ENCODE data around the gene KCNN2.

Gene KCNN2

DNA sequence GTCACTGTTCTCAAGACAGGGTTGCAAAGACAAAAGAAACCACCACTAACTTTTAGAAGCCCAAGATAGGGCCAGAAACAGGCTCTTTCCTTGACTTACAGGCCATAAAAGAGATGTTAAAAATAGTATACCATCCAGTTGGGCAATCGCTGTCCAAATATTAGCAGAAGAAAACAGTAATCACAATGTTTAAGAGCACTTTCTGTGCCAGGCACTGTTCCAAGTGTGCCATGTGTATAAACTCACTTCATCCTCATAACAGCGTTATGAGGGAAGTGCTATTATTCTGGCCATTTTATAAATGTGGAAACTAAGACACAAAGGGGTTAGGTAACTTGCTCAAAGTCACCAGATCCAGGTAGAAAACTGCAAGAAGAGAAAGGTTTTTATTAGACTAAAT lies 111.7 kb downstream of the KCNN2 start:
- no peaks in the 10 kb centered on the region for H3K4me1 ChIP-seq (ENCODE audit: control insufficient read depth in 1 of 2, insufficient read depth in 2 of 2, low read length in 2 of 2)
- H2BK120ac ChIP-seq (ENCODE audit: insufficient read depth, low read length, poor library complexity): no peak overlapping the region
- no peaks in the 10 kb centered on the region for H3K79me2 ChIP-seq (ENCODE audit: control insufficient read depth, insufficient read depth, low read length, poor library complexity)
- H3K36me3 ChIP-seq (ENCODE audit: control insufficient read depth in 1 of 2, insufficient read depth in 2 of 2, low read length in 2 of 2): no peaks in the 10 kb centered on the region
- no peak overlapping the region for H2BK5ac ChIP-seq (ENCODE audit: low read depth, low read length, poor library complexity)
- H3K4me2 ChIP-seq (ENCODE audit: low read length): no peak overlapping the region
- no peak overlapping the region for H4K12ac ChIP-seq (ENCODE audit: low read depth, low read length)
- no peak overlapping the region for H4K8ac ChIP-seq (ENCODE audit: low read depth, low read length)
- H3K9ac ChIP-seq (ENCODE audit: low read length): no peak overlapping the region
- no peak overlapping the region for H2BK12ac ChIP-seq (ENCODE audit: low read length)
- no peak overlapping the region for H3K23ac ChIP-seq (ENCODE audit: low read length)
- no peak overlapping the region for H3K27ac ChIP-seq (ENCODE audit: low read depth, low read length)
- H3K18ac ChIP-seq (ENCODE audit: low read length): no peak overlapping the region
- no peak overlapping the region for H3K4ac ChIP-seq (ENCODE audit: low read depth, low read length)
- DNase-seq: no peak
- H3K9me3 ChIP-seq (ENCODE audit: insufficient read depth, low read depth, low read length): no peaks in the 10 kb centered on the region
- H2AK5ac ChIP-seq (ENCODE audit: low read length): no peak overlapping the region
- no CpG with 5 or more reads among the region's 2 CpGs for WGBS (ENCODE audit: extremely low coverage, insufficient coverage, insufficient read length)
- H3K4me3 ChIP-seq (ENCODE audit: low read depth, low read length): no peak overlapping the region
- no peaks in the 10 kb centered on the region for H3K27me3 ChIP-seq (ENCODE audit: insufficient read depth, low read length)
- H2AFZ ChIP-seq (ENCODE audit: insufficient read depth, low read length, poor library complexity): no peak overlapping the region
- no peak overlapping the region for H4K91ac ChIP-seq (ENCODE audit: low read depth, low read length)
- H3K79me1 ChIP-seq (ENCODE audit: low read length): no peaks in the 10 kb centered on the region
- no peak overlapping the region for H3K14ac ChIP-seq (ENCODE audit: low read length)

DNA sequence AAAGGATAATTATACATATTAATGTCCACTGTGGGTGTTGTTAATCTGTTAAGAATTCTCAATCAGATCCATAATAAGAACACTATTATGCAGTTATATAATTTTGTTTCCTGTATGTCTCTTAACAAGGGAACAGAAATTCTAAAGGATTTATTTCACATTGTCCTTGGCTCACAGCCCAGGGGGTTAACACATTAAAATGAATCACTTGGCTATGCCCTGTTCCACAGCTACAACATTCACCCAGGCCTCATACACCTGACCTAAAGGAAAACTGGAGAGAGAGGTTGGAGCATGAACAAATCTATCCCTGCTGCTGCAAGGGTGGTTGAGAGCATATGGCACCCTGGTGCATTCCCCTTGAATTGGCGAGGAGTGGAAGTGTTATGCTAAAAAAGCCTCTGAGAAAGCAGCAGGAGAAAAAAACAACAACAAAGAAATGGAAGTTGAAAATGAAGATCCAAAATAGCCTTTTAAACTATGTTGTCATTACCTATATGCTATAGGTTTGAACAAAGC lies 116.0 kb downstream of the KCNN2 start:
- Histone ChIP-seq H3K23ac (ENCODE audit: low read length) (no peak overlapping the region), H4K8ac (ENCODE audit: low read depth, low read length) (no peak overlapping the region), H3K36me3 (ENCODE audit: control insufficient read depth in 1 of 2, insufficient read depth in 2 of 2, low read length in 2 of 2) (no peaks in the 10 kb centered on the region), H2BK5ac (ENCODE audit: low read depth, low read length, poor library complexity) (no peak overlapping the region), H3K79me2 (ENCODE audit: control insufficient read depth, insufficient read depth, low read length, poor library complexity) (no peaks in the 10 kb centered on the region), H3K4me3 (ENCODE audit: low read depth, low read length) (no peak overlapping the region), H3K27ac (ENCODE audit: low read depth, low read length) (no peak overlapping the region), H3K4me2 (ENCODE audit: low read length) (no peak overlapping the region), H3K79me1 (ENCODE audit: low read length) (no peaks in the 10 kb centered on the region), H3K9ac (ENCODE audit: low read length) (no peak overlapping the region), H3K18ac (ENCODE audit: low read length) (no peak overlapping the region), H3K14ac (ENCODE audit: low read length) (no peak overlapping the region), H2BK120ac (ENCODE audit: insufficient read depth, low read length, poor library complexity) (no peak overlapping the region), H3K9me3 (ENCODE audit: insufficient read depth, low read depth, low read length) (no peaks in the 10 kb centered on the region), H2BK12ac (ENCODE audit: low read length) (no peak overlapping the region), H4K12ac (ENCODE audit: low read depth, low read length) (no peak overlapping the region), H2AFZ (ENCODE audit: insufficient read depth, low read length, poor library complexity) (no peak overlapping the region), H3K27me3 (ENCODE audit: insufficient read depth, low read length) (no peaks in the 10 kb centered on the region), H4K91ac (ENCODE audit: low read depth, low read length) (no peak overlapping the region), H3K4me1 (ENCODE audit: control insufficient read depth in 1 of 2, insufficient read depth in 2 of 2, low read length in 2 of 2) (no peaks in the 10 kb centered on the region), H2AK5ac (ENCODE audit: low read length) (no peak overlapping the region), H3K4ac (ENCODE audit: low read depth, low read length) (no peak overlapping the region)
- no CpG with 5 or more reads among the region's 1 CpG for WGBS (ENCODE audit: extremely low coverage, insufficient coverage, insufficient read length)
- no peak for DNase-seq

DNA sequence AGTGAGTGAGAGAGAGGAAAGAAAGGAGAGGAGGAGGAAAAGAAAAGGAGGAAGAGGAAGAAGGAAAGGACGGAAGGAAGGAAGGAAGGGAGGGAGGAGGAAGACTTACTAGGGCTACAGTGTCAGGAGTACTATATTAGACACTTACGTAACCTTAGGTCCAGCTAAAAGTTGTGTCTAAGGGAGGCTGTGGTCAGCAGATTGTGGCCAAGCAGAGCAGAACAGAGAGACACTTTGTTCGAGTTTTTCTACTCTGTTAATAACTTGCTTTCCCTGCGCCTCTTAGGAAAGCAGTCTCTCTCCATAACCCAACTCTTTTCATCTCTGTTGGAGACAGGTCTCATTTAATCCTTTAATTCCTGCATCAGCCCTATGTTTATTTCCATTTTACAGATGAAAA lies 138.9 kb downstream of the KCNN2 start:
- Histone ChIP-seq H3K23ac (ENCODE audit: low read length) (no peak overlapping the region), H2BK12ac (ENCODE audit: low read length) (no peak overlapping the region), H2AFZ (ENCODE audit: insufficient read depth, low read length, poor library complexity) (no peak overlapping the region), H3K79me2 (ENCODE audit: control insufficient read depth, insufficient read depth, low read length, poor library complexity) (no peaks in the 10 kb centered on the region), H3K14ac (ENCODE audit: low read length) (no peak overlapping the region), H3K4me1 (ENCODE audit: control insufficient read depth in 1 of 2, insufficient read depth in 2 of 2, low read length in 2 of 2) (no peaks in the 10 kb centered on the region), H4K91ac (ENCODE audit: low read depth, low read length) (no peak overlapping the region), H3K27me3 (ENCODE audit: insufficient read depth, low read length) (no peaks in the 10 kb centered on the region), H3K9ac (ENCODE audit: low read length) (no peak overlapping the region), H4K8ac (ENCODE audit: low read depth, low read length) (no peak overlapping the region), H3K4me2 (ENCODE audit: low read length) (no peak overlapping the region), H2BK5ac (ENCODE audit: low read depth, low read length, poor library complexity) (no peak overlapping the region), H3K4ac (ENCODE audit: low read depth, low read length) (no peak overlapping the region), H3K79me1 (ENCODE audit: low read length) (no peaks in the 10 kb centered on the region), H3K27ac (ENCODE audit: low read depth, low read length) (no peak overlapping the region), H4K12ac (ENCODE audit: low read depth, low read length) (no peak overlapping the region), H3K4me3 (ENCODE audit: low read depth, low read length) (no peak overlapping the region), H2AK5ac (ENCODE audit: low read length) (no peak overlapping the region), H3K18ac (ENCODE audit: low read length) (no peak overlapping the region), H2BK120ac (ENCODE audit: insufficient read depth, low read length, poor library complexity) (no peak overlapping the region), H3K9me3 (ENCODE audit: insufficient read depth, low read depth, low read length) (no peaks in the 10 kb centered on the region), H3K36me3 (ENCODE audit: control insufficient read depth in 1 of 2, insufficient read depth in 2 of 2, low read length in 2 of 2) (no peaks in the 10 kb centered on the region)
- DNase-seq: no peak
- WGBS (ENCODE audit: extremely low coverage, insufficient coverage, insufficient read length): 80% methylated on average over 1 of the region's 4 CpGs

DNA sequence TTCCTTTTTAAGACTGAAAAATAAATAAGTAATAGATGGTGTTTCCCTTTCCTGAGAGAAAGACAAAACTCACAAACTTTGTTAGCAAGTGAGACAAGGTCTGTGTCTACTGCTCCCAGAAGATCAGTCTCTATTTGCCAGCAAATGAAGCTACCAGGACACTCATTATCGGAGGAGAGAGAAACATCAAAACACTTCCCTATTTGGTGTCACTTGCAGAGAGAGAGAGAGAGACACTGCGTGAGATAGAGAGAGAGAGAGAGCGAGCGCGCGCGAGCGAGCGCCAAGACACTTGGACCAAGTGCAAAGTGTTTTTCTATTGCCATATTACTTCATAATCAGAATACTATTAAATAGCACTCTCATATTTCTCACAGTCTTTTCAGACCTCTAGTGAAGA lies 142.7 kb downstream of the KCNN2 start:
- Histone ChIP-seq H2AFZ (ENCODE audit: insufficient read depth, low read length, poor library complexity) (no peak overlapping the region), H3K36me3 (ENCODE audit: control insufficient read depth in 1 of 2, insufficient read depth in 2 of 2, low read length in 2 of 2) (no peaks in the 10 kb centered on the region), H2BK12ac (ENCODE audit: low read length) (no peak overlapping the region), H2BK120ac (ENCODE audit: insufficient read depth, low read length, poor library complexity) (no peak overlapping the region), H3K27ac (ENCODE audit: low read depth, low read length) (no peak overlapping the region), H3K27me3 (ENCODE audit: insufficient read depth, low read length) (no peaks in the 10 kb centered on the region), H4K8ac (ENCODE audit: low read depth, low read length) (no peak overlapping the region), H2AK5ac (ENCODE audit: low read length) (no peak overlapping the region), H3K23ac (ENCODE audit: low read length) (no peak overlapping the region), H2BK5ac (ENCODE audit: low read depth, low read length, poor library complexity) (no peak overlapping the region), H3K14ac (ENCODE audit: low read length) (no peak overlapping the region), H3K79me1 (ENCODE audit: low read length) (no peaks in the 10 kb centered on the region), H3K18ac (ENCODE audit: low read length) (no peak overlapping the region), H4K91ac (ENCODE audit: low read depth, low read length) (no peak overlapping the region), H3K9me3 (ENCODE audit: insufficient read depth, low read depth, low read length) (no peaks in the 10 kb centered on the region), H4K12ac (ENCODE audit: low read depth, low read length) (no peak overlapping the region), H3K4ac (ENCODE audit: low read depth, low read length) (no peak overlapping the region), H3K79me2 (ENCODE audit: control insufficient read depth, insufficient read depth, low read length, poor library complexity) (no peaks in the 10 kb centered on the region), H3K9ac (ENCODE audit: low read length) (no peak overlapping the region), H3K4me2 (ENCODE audit: low read length) (no peak overlapping the region), H3K4me3 (ENCODE audit: low read depth, low read length) (no peak overlapping the region), H3K4me1 (ENCODE audit: control insufficient read depth in 1 of 2, insufficient read depth in 2 of 2, low read length in 2 of 2) (no peaks in the 10 kb centered on the region)
- DNase-seq: no peak
- no CpG with 5 or more reads among the region's 9 CpGs for WGBS (ENCODE audit: extremely low coverage, insufficient coverage, insufficient read length)
